GOT3 (cell line): ENCODE results near the gene PCDHB9.
"Not testable (repeated sequence)": the region's sequence is repeated elsewhere in the genome, so short reads cannot be mapped to it uniquely, and the experiment has no call there.

Experiments used
- DNase-seq: peaks from one replicate; lab custom pipeline; 2025; ENCODE audit warnings: mixed read lengths; lab: John Stamatoyannopoulos, UW

The PCDHB9 gene

GRCh38 chr5:141188682-141189081, 1.7 kb downstream of the PCDHB9 start:
- DNase-seq, result not testable (repeated sequence)

GRCh38 chr5:141189131-141189530, 2.2 kb downstream of the PCDHB9 start:
- DNase-seq, result not testable (repeated sequence)

GRCh38 chr5:141192110-141192725, 5.3 kb downstream of the PCDHB9 start, which contains the start of gene PCDHB10:
TSS of gene PCDHB10 (plus strand) at chr5:141192353. CDS start at chr5:141192553, 200 bp downstream.
- no peak for DNase-seq

GRCh38 chr5:141194332-141194731, 7.4 kb downstream of the PCDHB9 start:
- not testable (repeated sequence) for DNase-seq

GRCh38 chr5:141196363-141196762, 9.4 kb downstream of the PCDHB9 start:
- no peak for DNase-seq

- DNase-seq, result no peak
Observed at GRCh38 chr5:141199359-141200235, 12.6 kb downstream of the PCDHB9 start, which contains the start of gene PCDHB11. TSS of gene PCDHB11 (plus strand) at chr5:141199627. CDS start at chr5:141199775, 148 bp downstream.

GRCh38 chr5:141201126-141201525, 14.2 kb downstream of the PCDHB9 start:
- not testable (repeated sequence) for DNase-seq

GRCh38 chr5:141201646-141202045, 14.7 kb downstream of the PCDHB9 start:
- not testable (repeated sequence) for DNase-seq

- no peak for DNase-seq
Observed at GRCh38 chr5:141208478-141208877, 21.5 kb downstream of the PCDHB9 start, which contains the start of gene PCDHB12. TSS of gene PCDHB12 (plus strand) at chr5:141208719. CDS start at chr5:141208908, 189 bp downstream.

- DNase-seq, result not testable (repeated sequence)
Observed at GRCh38 chr5:141210281-141210680, 23.3 kb downstream of the PCDHB9 start.

- DNase-seq, result not testable (repeated sequence)
Observed at GRCh38 chr5:141210849-141211248, 23.9 kb downstream of the PCDHB9 start.

- peak; percentile 47 for DNase-seq
Observed at GRCh38 chr5:141213656-141214339, 26.8 kb downstream of the PCDHB9 start, which contains the start of gene PCDHB13. TSS of gene PCDHB13 (plus strand) at chr5:141213919. CDS start at chr5:141214124, 205 bp downstream.

GRCh38 chr5:141214583-141214982, 27.6 kb downstream of the PCDHB9 start:
- not testable (repeated sequence) for DNase-seq

GRCh38 chr5:141215504-141215903, 28.5 kb downstream of the PCDHB9 start:
- not testable (repeated sequence) for DNase-seq

- not testable (repeated sequence) for DNase-seq
Observed at GRCh38 chr5:141216035-141216434, 29.1 kb downstream of the PCDHB9 start.

GRCh38 chr5:141223112-141223783, 36.3 kb downstream of the PCDHB9 start, which contains the start of gene PCDHB14:
TSS of gene PCDHB14 (plus strand) at chr5:141223343. CDS start at chr5:141223506, 163 bp downstream.
- no peak for DNase-seq

GRCh38 chr5:141224844-141225243, 37.9 kb downstream of the PCDHB9 start:
- DNase-seq, result not testable (repeated sequence)

GRCh38 chr5:141225421-141225820, 38.5 kb downstream of the PCDHB9 start:
- not testable (repeated sequence) for DNase-seq

GRCh38 chr5:141234109-141234667, 47.2 kb downstream of the PCDHB9 start:
- DNase-seq, result no peak

- DNase-seq, result not testable (repeated sequence)
Observed at GRCh38 chr5:141235922-141236321, 49.0 kb downstream of the PCDHB9 start.
